GM12875 (cell line): ENCODE data around the gene THSD4.

Experiments used
- H3K4me3 ChIP-seq: one replicate; pipeline ENCODE4 v1.5.1; 2011; ENCODE audit warnings: low read depth, low read length, control low read depth
- CTCF ChIP-seq: IDR thresholded peaks from 2 replicates; pipeline ENCODE4 v1.5.1; 2011; ENCODE audit warnings: low read depth, mild to moderate bottlenecking, control low read depth, inconsistent platforms, low read length, moderate library complexity, borderline replicate concordance; ENCODE audit not compliant: insufficient read depth

Gene THSD4

GRCh38 chr15:71088155-71088554 is 27.1 kb upstream of the THSD4 start:
- no peak overlapping the region for H3K4me3 ChIP-seq
- TF ChIP-seq CTCF, result no peak

DNA sequence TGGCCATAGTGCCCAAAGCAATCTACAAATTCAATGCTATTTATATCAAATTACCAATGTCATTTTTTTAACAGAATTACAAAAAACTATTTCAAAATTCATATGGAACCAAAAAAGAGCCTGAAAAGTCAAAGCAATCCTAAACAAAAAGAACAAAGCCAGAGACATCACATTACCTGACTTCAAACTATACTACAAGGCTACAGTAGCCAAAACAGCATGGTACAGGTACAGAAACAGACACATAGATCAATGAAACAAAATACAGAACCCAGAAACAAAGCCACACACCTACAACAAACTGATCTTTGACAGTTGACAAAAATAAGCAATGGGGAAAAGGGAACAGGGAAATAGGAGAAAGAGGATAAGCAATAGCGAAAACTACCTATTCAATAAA is 26.6 kb upstream of the THSD4 start:
- H3K4me3 ChIP-seq, result no peak overlapping the region

GRCh38 chr15:71089801-71090200 is 25.5 kb upstream of the THSD4 start:
- no peak overlapping the region for H3K4me3 ChIP-seq
- TF ChIP-seq CTCF, result no peak

More for the DNA sequence above, 26.6 kb upstream of the THSD4 start:
- no peak for TF ChIP-seq CTCF

DNA sequence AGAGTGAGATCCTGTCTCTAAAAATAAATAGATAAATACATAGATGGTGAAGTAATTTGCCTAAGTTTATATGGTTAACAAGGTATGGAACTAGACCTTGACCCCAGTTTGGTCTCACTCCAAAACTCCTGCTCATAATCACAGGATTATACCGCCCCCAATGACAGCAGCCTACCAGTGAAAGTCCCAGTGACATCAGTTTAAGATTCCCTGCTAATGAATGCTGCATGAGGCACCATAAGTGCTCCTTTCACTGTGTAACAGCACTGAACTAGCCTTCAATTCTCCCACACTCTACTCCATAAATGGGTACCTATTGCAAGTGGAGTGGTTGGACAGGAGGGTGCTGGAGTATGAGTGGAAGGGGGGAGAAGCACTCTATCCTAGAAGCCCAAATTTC is 23.7 kb upstream of the THSD4 start:
- no peak overlapping the region for H3K4me3 ChIP-seq

DNA sequence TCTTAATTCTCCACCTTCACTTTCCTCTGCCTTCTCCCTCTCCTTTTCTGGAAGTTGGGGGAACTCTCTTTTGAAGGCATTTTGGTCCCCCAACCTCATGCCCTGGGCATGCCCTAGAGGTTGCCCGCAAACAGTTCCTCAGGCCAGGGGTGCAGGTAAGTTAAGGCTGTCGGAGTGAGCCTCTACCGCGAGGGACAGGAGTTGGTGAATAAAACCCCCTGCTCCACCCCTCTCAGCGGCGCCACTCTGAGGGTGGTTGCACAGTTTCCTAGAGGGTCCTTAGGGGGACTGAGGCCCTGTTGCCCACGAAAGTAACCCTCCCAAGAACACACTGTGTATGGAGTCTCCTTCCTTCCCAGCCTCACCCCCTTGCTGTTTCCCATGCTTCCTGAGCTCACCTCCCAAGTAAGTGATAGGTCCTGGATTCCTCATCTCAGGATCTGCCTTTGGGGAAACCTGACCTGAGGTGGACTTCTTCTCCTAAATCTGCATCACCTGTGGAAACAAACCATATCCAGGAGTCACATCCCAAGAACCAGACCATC is 23.1 kb upstream of the THSD4 start:
- no peak overlapping the region for H3K4me3 ChIP-seq
- no peak for TF ChIP-seq CTCF

More for the DNA sequence above, 23.7 kb upstream of the THSD4 start:
- TF ChIP-seq CTCF, result no peak

DNA sequence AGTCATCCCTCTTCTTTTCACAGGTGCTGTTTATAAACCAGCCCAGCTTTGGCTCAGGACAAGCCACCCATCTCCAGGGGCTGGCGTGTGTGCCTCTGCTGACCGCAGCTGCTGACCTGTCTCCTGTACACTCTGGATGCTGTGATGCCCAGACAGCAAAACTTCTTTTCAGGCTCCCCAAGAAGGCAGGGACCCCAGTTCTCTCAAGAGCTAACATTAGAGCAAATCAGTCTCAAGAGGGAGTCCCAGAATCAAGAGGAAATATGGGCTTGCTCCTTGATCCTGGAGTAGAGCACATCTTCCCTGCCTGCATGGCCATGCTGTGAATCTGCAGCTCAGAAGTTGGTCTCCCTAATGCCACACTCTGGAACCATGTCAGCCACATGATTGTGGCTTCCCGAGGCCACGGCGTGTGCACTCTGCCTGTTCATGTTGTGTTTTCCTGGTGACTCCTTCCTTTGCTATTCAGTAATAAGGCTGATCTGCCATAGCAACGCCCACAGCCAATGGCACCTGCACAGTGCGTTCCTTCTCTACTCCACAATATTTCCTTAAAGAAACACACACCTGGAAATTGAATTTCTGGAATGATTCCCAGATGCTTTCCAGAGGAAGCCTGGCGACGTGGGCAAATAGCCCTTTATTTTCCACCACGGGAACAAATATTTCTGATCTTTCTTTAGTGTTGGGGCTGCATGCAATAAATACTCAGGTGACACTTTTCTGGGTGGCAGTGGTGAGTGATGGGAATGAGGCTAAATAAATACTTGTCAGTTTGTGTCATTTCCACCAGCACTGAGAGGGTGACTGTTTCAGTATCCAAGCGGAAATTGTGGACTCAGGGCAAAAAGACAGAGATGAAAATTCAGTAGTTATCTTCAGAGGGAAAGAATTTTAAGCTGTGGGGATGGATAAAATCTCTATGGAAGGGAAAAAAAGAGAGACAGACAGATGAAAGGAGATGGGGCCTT is 21.9 kb upstream of the THSD4 start:
- no peak for TF ChIP-seq CTCF
- no peak overlapping the region for H3K4me3 ChIP-seq

GRCh38 chr15:71094137-71094536 is 21.1 kb upstream of the THSD4 start:
- no peak for TF ChIP-seq CTCF
- no peak overlapping the region for H3K4me3 ChIP-seq
